ENCODE measurements around the gene ZNF462.

DNA sequence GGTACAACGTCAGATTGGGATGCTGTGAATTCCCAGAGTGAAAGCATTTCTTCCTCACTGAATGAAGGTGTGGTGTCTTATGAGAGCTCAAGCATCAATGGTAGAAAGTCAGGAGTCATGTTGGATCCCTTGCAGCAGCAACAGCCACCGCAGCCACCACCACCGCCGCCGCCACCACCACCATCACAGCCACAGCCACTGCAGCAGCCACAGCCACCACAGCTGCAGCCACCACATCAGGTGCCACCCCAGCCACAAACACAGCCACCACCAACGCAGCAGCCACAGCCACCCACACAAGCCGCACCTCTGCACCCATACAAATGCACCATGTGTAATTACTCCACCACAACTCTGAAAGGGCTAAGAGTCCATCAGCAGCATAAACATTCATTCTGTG is 62.4 kb downstream of the ZNF462 start:
- TF ChIP-seq CTCF (conservative IDR thresholded peaks at IDR 0.05) (no peak), ZFX (IDR thresholded peaks at IDR 0.05) (no peak)
